Mesodermal cell (in vitro differentiated cells): ENCODE results near the gene DPP6.

Experiments used
- H3K27ac ChIP-seq: 2 replicates; pipeline ENCODE4 v1.7.0; 2013; ENCODE audit warnings: mild to moderate bottlenecking, low read depth, low read length, moderate library complexity; ENCODE audit not compliant: severe bottlenecking
- H3K36me3 ChIP-seq: 2 replicates; pipeline ENCODE4 v1.7.1; 2013; ENCODE audit warnings: mild to moderate bottlenecking, low read length, moderate library complexity; ENCODE audit not compliant: control insufficient read depth, insufficient read depth
- H3K4me1 ChIP-seq: one replicate; pipeline ENCODE4 v1.7.1; 2013; ENCODE audit warnings: mild to moderate bottlenecking, low read length; ENCODE audit not compliant: insufficient read depth, control insufficient read depth, poor library complexity, severe bottlenecking
- H3K4me3 ChIP-seq: 2 replicates; pipeline ENCODE4 v1.7.0; 2013; ENCODE audit warnings: low read length, control low read depth, mild to moderate bottlenecking; ENCODE audit not compliant: insufficient read depth, poor library complexity, severe bottlenecking; ENCODE audit errors: extremely low read depth
- H3K9me3 ChIP-seq: 2 replicates; pipeline ENCODE4 v1.7.1; 2013; ENCODE audit warnings: mild to moderate bottlenecking, low read length, moderate library complexity; ENCODE audit not compliant: control insufficient read depth
- WGBS, 2 experiments: methylation state at CpG; one replicate each; pipeline ENCODE4 v1.1.5; 2013; ENCODE audit warnings: missing lambda C conversion rate in 2 of 2; ENCODE audit not compliant: insufficient coverage in 2 of 2; 5-methylcytosine and 5-hydroxymethylcytosine counted together

The DPP6 gene

GRCh38 chr7:154530136-154530535, 477.9 kb downstream of the DPP6 start:
- no peak overlapping the region for H3K27ac ChIP-seq
- no peaks in the 10 kb centered on the region for H3K36me3 ChIP-seq
- no peak overlapping the region for H3K4me3 ChIP-seq
- 100% methylated on average over 1 of the region's 1 CpG for WGBS, 2 experiments
- H3K9me3 ChIP-seq, result no peaks in the 10 kb centered on the region
- no peaks in the 10 kb centered on the region for H3K4me1 ChIP-seq

- no peaks in the 10 kb centered on the region for H3K36me3 ChIP-seq
- no peak overlapping the region for H3K27ac ChIP-seq
Measured at GRCh38 chr7:154532771-154533170, 480.6 kb downstream of the DPP6 start.

GRCh38 chr7:154540596-154540995, 488.4 kb downstream of the DPP6 start:
- Histone ChIP-seq H3K36me3 (no peaks in the 10 kb centered on the region), H3K9me3 (no peaks in the 10 kb centered on the region), H3K27ac (no peak overlapping the region), H3K4me3 (no peak overlapping the region), H3K4me1 (no peaks in the 10 kb centered on the region)
- 100% methylated on average over 1 of the region's 4 CpGs; no CpG with 5 or more reads in 1 of the 2 experiments for WGBS, 2 experiments

More at GRCh38 chr7:154532771-154533170, 480.6 kb downstream of the DPP6 start:
- no peaks in the 10 kb centered on the region for H3K4me1 ChIP-seq
- H3K9me3 ChIP-seq, result no peaks in the 10 kb centered on the region
- H3K4me3 ChIP-seq, result no peak overlapping the region

GRCh38 chr7:154541606-154542005, 489.4 kb downstream of the DPP6 start:
- H3K9me3 ChIP-seq, result no peaks in the 10 kb centered on the region
- no peaks in the 10 kb centered on the region for H3K36me3 ChIP-seq
- H3K4me3 ChIP-seq, result no peak overlapping the region
- H3K4me1 ChIP-seq, result no peaks in the 10 kb centered on the region
- 67 to 91% methylated on average over 1 to 5 of the region's 5 CpGs for WGBS, 2 experiments
- no peak overlapping the region for H3K27ac ChIP-seq

GRCh38 chr7:154546946-154547587, 494.9 kb downstream of the DPP6 start:
- H3K4me3 ChIP-seq, result no peak overlapping the region
- WGBS, 2 experiments, result 83 to 87% methylated on average over 8 to 9 of the region's 9 CpGs

GRCh38 chr7:154553711-154554265, 501.6 kb downstream of the DPP6 start:
- Histone ChIP-seq H3K9me3 (no peaks in the 10 kb centered on the region), H3K4me3 (no peak overlapping the region), H3K4me1 (no peaks in the 10 kb centered on the region), H3K27ac (no peak overlapping the region), H3K36me3 (no peaks in the 10 kb centered on the region)
- 90 to 91% methylated on average over 8 of the region's 10 CpGs for WGBS, 2 experiments

More at GRCh38 chr7:154546946-154547587, 494.9 kb downstream of the DPP6 start:
- Histone ChIP-seq H3K4me1 (no peaks in the 10 kb centered on the region), H3K36me3 (no peaks in the 10 kb centered on the region), H3K27ac (no peak overlapping the region), H3K9me3 (no peaks in the 10 kb centered on the region)

GRCh38 chr7:154559454-154559853, 507.3 kb downstream of the DPP6 start:
- WGBS, 2 experiments, result no CpG with 5 or more reads among the region's 3 CpGs

GRCh38 chr7:154564676-154565075, 512.5 kb downstream of the DPP6 start:
- Histone ChIP-seq H3K27ac (no peak overlapping the region), H3K36me3 (no peaks in the 10 kb centered on the region), H3K9me3 (no peaks in the 10 kb centered on the region), H3K4me3 (no peak overlapping the region), H3K4me1 (no peaks in the 10 kb centered on the region)
- 60 to 91% methylated on average over 2 of the region's 3 CpGs for WGBS, 2 experiments

More at GRCh38 chr7:154559454-154559853, 507.3 kb downstream of the DPP6 start:
- H3K4me3 ChIP-seq, result no peak overlapping the region
- no peaks in the 10 kb centered on the region for H3K9me3 ChIP-seq
- no peaks in the 10 kb centered on the region for H3K4me1 ChIP-seq
- no peak overlapping the region for H3K27ac ChIP-seq
- H3K36me3 ChIP-seq, result no peaks in the 10 kb centered on the region

- no CpG with 5 or more reads among the region's 1 CpG for WGBS, 2 experiments
- Histone ChIP-seq H3K4me3 (no peak overlapping the region), H3K9me3 (no peaks in the 10 kb centered on the region), H3K36me3 (no peaks in the 10 kb centered on the region), H3K27ac (no peak overlapping the region), H3K4me1 (no peaks in the 10 kb centered on the region)
Measured at GRCh38 chr7:154566877-154567276, 514.7 kb downstream of the DPP6 start.

GRCh38 chr7:154568346-154568745, 516.1 kb downstream of the DPP6 start:
- Histone ChIP-seq H3K4me3 (no peak overlapping the region), H3K4me1 (no peaks in the 10 kb centered on the region), H3K9me3 (no peaks in the 10 kb centered on the region), H3K36me3 (no peaks in the 10 kb centered on the region), H3K27ac (no peak overlapping the region)
- 80 to 81% methylated on average over 4 to 8 of the region's 10 CpGs for WGBS, 2 experiments

- WGBS, 2 experiments, result 83 to 100% methylated on average over 1 to 2 of the region's 2 CpGs
- H3K4me1 ChIP-seq, result no peaks in the 10 kb centered on the region
- no peak overlapping the region for H3K27ac ChIP-seq
- H3K9me3 ChIP-seq, result no peaks in the 10 kb centered on the region
- no peak overlapping the region for H3K4me3 ChIP-seq
- no peaks in the 10 kb centered on the region for H3K36me3 ChIP-seq
Measured at GRCh38 chr7:154569916-154570315, 517.7 kb downstream of the DPP6 start.
